Activated CD4-positive, alpha-beta T cell treated with anti-CD3 and anti-CD28 coated beads, Interleukin-2, amount 50 U/mL, for 24 hours (primary cell): ENCODE measurements around the gene THG1L.
A peak's percentile ranks its signal among the peaks of the same experiment; 100 is the strongest.
"Not testable (repeated sequence)": the region's sequence is repeated elsewhere in the genome, so short reads cannot be mapped to it uniquely, and the experiment has no call there.

Experiments
- DNase-seq, 2 donors: peaks; one replicate each; pipeline ENCODE4 v3.0.0-alpha.2; 2020; ENCODE audit warnings: low read depth in 1 of 2, low spot score in 1 of 2

The THG1L gene

DNA sequence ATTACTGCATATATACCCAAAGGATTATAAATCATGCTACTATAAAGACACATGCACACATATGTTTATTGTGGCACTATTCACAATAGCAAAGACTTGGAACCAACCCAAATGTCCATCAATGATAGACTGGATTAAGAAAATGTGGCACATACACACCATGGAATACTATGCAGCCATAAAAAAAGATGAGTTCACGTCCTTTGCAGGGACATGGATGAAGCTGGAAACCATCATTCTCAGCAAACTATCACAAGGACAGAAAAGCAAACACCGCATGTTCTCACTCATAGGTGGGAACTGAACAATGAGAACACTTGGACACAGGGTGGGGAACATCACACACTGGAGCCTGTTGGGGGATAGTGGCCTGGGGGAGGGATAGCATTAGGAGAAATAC lies 4.6 kb upstream of the THG1L start:
- DNase-seq, result not testable (repeated sequence)

DNA sequence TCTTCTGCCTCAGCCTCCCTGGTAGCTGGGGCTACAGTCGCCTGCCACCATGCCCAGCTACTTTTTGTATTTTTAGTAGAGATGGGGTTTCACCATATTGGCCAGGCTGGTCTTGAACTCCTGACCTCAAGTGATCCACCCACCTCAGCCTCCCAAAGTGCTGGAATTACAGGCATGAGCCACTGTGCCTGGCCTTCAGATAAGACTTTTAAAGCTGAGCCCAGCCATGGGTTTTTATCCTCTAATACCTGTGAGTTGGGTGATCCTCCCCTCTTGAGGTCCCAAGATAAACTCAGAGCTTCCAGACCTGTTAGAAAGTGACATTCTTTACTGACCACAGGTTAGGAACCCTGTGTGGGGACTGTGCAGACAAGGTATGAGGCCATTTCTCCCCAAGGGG lies 3.4 kb upstream of the THG1L start:
- DNase-seq, result not testable (repeated sequence)

DNA sequence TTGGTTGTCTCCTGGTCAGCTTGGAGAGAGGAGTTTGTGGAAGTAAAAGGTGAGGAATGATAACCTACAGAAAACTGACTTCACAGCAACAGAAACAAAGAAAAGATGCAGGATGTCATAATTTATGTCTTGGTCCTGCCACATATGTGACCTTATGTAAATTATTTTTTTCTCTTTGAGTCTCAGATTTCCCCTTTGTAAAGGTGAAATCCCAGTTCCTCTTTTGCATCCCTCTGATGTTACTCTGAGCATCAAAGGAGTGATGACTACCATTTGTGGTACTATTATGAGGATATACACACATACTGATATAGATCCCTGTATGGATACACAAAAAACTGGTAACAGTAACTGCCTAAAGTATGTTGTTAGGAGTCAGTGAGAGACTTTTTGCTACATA lies 1.4 kb upstream of the THG1L start:
- no peak for DNase-seq

DNA sequence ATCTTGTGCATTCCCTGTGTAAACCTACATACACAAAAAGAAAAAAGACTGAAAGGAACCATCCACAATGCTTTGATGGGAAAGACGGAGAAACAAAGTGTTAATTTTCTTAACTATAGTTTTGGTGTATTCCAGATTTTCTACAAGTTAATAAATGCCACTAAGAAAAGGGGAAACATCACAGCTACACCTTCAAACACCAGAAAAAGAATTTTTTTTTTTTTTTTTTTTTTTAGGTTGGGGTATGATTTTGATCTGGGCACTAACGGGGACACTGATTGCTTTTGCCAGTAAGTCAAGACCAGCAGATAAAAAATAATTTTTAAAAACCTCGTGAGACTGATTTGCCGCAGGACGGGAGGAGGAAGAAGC lies 334 bp upstream of the THG1L start:
- no peak for DNase-seq

DNA sequence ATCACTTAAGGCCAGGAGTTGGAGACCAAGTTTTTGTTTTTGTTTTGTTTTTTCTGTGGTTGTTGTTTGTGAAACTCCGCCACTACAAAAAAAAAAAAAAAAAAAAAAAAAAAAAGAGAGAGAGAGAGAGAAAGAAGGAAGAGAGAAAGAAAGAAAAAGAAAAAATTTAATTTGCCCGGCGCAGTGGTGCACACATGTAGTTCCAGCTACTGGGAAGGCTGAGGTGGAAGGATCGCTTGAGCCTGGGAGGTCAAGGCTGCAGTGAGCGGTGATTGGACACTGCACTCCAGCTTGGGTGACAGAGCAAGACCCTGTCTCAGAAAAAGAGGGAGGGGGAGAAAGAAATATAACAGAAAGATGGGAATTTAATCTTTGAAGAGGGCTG lies 902 bp downstream of the THG1L start:
- DNase-seq, result no peak

DNA sequence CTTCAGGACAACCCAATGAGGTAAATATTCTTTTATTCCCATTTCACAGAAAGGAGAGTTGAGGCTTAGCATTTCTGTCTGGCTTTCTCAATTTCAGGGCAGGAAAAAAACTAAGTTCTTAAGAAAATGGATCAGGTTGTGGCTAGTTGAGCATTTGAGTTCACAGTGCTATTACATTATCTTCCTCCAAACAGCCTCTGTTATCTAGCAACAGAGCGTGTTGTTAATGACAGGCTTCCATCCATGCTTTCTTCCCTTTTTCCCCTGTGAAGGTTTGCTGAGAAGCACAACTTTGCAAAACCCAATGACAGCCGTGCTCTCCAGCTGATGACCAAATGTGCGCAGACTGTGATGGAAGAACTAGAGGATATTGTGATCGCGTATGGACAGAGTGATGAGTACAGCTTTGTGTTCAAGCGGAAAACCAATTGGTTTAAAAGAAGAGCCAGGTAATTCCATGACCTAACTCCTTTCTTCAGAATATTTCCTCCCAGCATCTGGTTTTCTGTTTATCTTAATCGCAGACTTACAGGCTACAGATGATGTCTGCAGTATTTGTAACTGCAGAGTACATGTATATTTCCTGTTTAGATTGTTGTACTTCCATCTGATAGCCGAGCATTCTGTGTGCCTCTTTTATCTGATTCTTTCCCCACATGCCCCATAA lies 1.5 kb downstream of the THG1L start:
- DNase-seq, result no peak

DNA sequence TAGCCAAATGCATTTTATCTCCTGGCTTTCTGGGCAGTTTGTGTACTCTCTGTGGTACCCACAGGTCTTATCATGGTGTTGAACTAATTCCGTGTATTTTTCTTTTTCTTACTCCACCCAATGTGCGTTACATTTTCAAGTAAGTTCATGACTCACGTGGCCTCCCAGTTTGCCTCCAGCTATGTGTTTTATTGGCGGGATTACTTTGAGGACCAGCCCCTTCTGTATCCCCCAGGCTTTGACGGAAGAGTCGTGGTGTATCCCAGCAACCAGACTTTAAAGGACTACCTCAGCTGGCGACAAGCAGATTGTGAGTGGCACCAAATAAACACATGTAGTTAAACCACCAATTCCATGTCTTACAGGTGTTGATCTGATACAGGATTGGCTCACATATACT lies 3.2 kb downstream of the THG1L start:
- DNase-seq, result no peak

DNA sequence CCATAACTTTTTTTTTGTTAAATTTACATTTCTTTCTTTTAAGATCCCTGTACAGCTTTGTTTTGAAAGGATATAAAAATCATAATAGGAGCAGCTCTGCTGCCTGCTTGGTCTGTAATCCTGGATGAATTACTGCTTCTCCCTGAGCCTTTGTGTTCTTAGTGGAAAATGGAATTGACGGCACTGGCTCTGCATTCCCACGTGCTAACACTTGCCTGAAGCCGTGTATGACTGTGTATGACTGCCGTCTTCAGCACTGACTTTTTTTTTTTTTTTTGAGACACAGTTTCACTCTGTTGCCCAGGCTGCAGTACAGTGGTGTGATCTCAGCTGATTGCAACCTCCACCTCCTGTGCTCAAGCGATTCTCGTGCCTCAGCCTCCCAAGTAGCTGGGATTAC lies 4.8 kb downstream of the THG1L start:
- DNase-seq, result no peak

DNA sequence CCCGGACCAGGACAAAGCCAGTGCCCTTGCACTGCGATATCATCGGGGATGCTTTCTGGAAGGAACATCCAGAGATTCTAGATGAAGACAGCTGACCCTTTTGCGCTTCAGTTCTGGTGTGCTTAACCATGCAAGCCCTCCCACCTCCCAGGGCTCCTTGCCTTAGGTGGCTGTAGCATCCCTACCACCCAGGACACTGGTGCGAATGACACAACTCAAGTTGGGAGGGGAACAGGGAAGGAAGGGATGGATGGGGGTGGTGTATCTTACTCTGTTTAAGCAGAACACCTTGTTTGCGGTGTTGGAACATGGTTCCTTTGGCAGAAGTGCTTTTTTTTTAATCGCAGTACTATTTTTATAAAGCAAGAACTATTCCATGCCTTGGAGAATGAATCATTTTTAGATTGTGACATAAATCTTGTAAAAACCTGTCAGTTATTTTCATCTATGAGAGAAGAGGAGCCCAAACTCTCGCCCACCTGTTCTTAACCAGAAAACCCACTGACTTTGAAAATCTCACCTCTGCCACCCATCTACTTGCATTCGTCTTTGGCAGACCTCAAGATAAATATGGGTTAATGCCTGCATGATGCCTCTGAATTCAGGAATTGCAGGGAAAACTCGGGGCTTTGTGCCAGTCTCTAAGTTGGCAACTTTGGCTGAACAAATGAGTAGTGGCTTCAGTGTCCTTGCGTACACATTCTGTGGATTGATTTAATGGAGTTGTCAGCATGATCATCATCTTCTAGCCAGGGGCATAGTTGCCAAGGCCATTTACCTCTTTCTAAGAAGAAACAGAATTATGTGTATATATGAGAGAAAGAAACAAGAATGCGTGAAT lies 8.4 kb downstream of the THG1L start:
- no peak for DNase-seq

DNA sequence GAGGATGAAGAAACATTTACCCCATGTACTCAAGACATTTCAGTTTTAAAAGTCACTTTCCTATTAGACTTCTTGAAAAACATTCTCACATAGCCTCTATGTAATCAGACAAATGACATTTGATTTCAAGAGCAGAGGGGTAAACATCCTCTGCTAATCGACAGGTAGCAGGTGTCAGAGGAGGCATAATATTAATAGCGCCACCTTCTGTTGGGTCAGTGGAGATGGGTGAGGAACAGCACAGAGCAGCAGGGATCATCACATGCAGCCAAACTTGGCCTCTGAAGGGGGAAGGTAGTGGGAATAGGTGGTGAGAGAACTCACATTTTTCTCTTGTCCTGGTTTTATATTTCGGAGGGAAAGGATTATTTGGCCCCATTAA lies 9.0 kb downstream of the THG1L start:
- no peak for DNase-seq

DNA sequence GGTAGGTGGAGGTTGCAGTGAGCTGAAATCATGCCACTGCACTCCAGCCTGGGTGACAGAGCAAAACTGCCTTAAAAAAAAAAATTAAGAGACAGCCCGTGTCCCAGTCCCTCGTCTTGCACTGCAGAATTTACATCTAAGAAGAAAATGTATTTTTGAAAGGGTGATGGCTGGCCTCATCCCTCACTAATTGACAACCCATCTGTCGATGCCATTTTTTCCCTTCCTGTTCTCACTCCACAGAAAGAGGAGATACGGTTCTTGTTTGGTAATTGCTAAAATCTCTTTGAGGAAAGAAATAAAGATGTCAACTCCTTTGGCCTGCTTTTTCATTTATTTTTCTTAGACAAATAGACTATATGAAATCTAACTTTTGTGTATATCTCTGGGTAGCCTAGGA lies 9.9 kb downstream of the THG1L start:
- no peak for DNase-seq

DNA sequence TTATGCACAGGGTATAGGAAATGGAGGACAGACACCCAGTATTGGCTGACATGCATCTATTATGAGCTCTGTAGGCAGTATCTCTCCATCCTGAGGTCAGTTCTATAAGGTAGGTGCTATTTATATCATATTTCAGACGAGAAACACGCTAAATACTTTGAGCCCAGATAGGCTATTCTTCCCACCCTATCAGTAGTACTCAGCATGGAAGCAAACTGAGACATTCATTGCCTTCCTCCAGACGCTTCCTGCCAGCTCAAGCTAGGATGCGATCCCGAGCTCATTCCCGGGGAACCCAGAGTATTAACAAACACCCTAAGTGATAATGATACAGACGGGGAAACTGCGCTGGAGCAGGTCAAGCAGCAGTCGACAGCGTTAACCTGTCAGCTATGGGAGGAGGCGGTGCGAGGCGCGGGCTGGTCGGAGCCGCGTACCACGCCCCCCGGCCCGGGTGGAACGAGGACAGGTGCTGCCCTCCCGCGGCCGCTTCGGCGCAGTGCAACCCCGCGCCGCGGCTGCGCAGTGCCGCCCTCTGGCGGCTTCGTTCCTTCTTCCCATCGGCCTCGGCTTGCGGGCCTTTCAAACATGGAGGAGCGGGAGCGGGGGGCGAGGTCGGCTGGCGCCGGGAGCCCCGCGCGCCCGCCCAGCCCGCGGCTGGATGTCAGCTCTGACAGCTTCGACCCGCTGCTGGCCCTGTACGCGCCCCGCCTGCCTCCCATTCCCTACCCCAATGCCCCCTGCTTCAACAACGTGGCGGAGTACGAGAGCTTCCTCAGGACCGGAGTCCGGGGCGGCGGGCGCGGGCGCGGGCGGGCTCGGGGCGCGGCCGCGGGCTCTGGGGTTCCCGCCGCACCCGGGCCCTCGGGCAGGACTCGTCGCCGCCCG lies 12.2 kb downstream of the THG1L start, which contains the start of gene LSM11:
Gene LSM11 (plus strand): TSS at position 550 of the 888 bp plus-strand sequence. CDS start 39 bp downstream, at position 589.
- peak; percentile 84 to 90 for DNase-seq

DNA sequence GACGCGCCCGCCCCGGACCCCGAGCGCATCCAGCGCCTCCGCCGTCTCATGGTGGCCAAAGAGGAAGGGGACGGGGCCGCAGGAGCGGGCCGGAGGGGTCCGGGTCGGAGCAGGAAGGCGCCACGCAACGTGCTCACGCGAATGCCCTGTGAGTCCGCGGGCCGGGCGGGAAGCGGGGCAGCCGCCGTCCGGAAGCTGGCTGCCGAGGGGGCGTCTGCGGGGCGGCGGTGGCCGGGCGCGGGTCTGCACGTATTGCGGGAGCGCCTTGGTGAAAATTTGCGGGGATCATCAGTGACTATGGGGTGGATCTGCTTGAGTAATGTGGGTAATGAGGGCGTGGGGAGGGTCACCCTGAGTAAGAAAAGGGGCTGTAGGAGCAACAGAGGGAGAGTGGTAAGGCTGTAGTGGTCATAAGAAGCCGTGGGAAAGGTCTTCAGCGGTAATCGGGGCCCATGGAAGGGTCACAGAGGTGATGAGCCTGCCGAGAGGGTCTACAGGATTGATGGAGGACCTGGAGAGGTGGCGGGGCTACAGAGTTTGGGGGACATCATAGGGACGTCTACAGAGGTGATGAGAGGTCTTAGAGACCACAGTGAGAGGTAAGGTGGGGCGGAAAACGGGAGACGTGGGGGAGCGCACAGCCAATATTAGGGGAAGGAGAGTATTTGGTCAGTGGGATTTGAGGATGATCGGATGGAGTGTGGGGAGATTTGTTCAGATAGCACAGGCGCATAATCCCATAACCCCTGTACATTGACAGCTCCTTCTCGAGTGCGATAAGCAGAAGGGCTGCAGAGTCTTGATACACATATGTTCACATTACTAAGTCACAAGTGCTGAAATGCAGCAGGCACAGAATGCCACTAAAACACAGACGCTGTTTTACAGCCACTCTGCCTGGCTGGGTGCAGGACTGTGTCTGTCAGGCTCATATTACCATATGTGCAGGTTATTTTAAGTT lies 13.1 kb downstream of the THG1L start:
- no peak for DNase-seq

DNA sequence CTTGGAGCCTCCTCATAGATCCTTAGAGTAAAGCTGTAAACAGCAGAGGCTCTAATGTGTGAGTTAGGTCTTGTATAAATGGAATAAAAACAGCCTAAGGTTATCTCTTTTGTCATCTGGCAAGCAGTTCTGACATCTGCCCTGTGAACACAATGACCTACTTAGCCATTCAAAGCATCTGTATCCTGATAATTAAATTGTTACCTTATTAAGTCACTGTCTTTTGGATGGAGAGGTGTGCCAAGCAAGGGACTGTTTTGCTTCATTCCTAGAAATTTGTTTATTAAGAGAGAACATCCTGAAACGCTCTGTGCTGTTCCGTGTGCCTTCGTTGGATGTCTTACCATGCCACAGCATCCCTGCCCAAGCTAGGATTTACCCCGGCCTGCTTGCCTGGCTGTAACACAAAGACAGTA lies 13.8 kb downstream of the THG1L start:
- no peak for DNase-seq

DNA sequence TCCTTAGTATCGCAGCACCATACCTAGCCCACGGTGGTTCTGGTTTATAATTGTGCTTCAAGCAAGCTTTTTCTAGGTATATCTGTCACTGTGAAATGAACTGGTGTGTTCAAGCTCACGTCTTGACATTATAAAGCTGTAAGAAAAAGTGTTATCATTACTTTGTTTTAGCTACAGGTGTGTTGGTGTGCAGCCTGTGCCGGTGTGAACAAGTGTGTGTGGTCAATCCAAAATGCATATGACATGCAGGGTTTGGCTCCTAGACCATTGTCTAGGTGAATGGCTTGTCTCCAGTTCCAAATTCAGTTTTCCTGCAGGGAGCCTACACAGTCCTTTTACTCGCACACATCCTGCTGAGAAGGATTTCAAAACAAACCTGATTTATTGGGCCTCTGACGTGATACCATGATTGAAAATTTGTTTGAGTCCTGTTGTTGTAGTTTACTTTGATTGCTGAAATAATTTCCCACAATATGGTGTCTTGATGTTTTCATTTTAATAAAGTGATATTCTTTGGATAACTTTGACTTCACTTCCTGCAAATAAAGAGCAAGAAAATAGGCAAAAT lies 16.0 kb downstream of the THG1L start:
- no peak for DNase-seq

DNA sequence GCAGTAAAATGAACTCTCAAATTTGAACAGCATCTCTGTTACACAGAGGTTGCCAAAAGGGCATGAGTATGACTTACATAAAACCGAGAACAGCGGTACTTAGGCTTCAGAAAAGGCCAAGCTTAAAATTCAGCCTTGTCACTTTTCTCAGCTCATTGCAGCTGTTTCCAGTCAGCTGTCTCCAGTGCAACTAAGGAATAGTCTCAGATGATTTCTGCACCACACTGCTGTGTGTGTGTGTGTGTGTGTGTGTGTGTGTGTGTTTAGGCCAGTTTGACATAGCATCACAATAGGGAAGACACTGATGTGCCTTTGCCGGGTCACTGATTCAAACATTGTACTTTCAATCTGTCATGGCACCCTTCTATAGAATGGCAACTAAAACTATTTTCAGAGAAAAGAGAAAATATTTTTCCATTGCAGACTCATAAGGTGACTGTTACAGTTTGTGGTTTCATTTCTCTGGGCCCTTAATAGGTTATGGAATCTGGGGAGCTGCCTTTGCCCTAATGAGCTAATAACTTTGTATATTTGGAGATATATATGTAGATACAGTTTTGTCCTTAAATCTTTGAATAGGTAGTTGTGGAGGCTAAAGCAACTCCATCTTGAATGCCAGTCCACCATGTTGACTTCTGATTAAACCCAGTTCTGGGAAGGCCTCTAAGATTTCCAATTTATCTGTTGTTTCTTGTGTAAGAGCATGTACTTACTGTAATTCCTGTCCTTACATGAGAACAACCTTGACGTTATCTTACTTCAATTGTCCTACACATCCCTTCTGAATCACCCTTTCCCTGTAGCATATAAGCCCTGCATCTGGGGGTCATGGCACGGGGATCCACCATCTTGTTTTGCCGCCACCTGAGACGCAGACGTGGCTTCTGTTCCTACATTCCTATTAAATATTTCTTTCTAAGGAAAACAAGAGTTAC lies 16.8 kb downstream of the THG1L start:
- no peak for DNase-seq

DNA sequence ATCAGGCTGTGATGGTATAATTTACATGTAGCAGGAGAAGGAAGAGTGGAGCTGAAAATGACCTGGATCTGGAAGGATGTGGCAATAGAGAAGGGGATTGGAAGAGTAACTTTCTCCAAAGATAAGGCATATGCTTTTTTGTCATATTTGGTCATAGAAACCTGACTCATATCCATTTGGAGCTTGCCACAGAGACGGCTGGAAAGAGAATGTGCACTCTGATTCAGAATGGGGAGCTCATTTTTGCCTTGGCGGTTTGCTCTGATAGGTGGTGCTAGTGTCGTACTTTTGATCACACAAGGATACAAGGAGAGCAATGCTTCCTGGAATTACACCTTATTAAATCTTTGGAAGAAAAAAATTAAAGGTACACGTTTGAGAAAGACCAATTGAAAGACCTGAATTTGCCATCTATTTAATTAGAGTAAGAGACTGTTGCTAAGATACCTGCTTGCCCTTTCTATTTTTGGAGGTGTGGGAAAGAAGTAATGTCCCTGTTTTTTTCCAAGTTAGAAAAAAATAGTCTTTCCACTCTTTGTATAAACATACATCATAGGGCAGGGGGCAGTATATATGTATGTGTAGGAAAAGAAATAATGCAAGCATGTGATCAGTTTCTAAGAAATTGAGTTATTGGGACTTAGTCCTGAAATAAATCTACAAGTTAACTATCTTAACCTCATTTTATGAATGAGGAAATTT lies 17.7 kb downstream of the THG1L start:
- DNase-seq, result no peak

DNA sequence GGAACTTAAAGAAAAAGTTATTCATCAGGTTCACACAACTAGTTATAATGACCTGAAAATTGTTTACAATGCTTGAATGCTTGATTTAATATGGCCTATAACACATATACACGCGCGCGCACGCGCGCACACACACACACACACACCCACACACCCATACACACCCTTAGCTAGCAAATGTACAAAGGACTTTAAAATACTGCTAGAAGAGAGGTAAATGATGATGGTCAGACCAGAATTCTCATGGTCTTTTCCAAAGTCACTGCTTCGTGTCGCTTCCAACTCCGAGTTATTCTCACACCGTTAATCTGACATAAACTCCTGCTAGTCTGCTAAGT lies 18.2 kb downstream of the THG1L start:
- no peak for DNase-seq

DNA sequence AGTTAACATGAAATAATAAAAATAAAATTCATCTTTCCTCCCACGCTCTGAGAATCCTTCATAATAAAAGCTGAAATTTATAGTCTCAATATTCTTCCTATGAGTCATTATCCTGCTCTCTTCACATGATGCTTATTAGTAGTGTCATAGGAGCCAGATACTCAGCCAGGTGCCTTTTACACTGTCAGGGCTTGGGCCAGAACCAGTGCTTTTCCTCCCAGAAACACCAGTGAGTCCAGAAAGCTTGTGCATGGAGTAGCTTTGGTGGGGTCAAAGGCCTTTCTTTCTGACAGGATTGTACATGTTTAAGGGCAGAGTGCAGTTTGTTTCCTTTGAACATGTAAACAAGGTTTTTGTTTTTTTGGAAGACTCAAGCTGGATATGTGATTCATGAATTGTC lies 19.1 kb downstream of the THG1L start:
- DNase-seq, result no peak
